ENCODE results near the gene TREM1.
"Not testable (repeated sequence)": the region's sequence is repeated elsewhere in the genome, so short reads cannot be mapped to it uniquely, and the experiment has no call there.

Gene TREM1

DNA sequence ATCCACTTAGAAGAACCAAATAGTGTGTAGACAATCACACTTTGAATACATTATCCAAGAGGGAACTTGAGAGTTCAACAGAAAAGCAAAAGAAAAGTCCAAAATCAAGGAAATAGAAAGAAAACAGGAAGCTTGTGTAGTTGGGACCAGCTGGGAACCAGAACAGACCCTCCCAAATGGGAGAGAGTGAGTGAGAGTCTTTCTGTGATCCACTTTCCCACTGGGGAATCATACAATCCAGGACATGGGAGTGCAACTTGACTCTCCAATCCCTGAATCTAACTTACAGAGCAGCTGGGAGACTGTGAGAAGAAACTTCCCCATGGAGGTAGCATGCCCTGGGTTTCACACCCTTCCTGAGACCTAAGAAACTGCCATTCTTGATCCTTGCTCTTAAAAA is 31.4 kb downstream of the TREM1 start:
- Mint-ChIP-seq H3K4me1 (peaks cover 44% of the 10 kb centered on the region), H3K27ac (peak overlapping the region; percentile 14 to 79 (median 27)), H3K9me3 (peaks cover 5% of the 10 kb centered on the region), H3K4me3 (no peak overlapping the region), H3K36me3 (ENCODE audit: low read depth) (no peaks in the 10 kb centered on the region), H3K27me3 (ENCODE audit: low read depth) (peaks cover 19% of the 10 kb centered on the region)
- no peak for TF ChIP-seq CTCF (IDR thresholded peaks at IDR 0.05; ENCODE audit: unreplicated experiment in 3 of 3)

GRCh38 chr6:41252401-41253169 is 33.9 kb downstream of the TREM1 start:
- peaks cover 26% of the 10 kb centered on the region for H3K4me1 Mint-ChIP-seq
- no peak overlapping the region for H3K4me3 Mint-ChIP-seq
- H3K27me3 Mint-ChIP-seq (ENCODE audit: low read depth) = peaks cover 17% of the 10 kb centered on the region
- H3K36me3 Mint-ChIP-seq (ENCODE audit: low read depth) = no peaks in the 10 kb centered on the region
- H3K27ac Mint-ChIP-seq = no peak overlapping the region
- H3K9me3 Mint-ChIP-seq = no peaks in the 10 kb centered on the region
- no peak for TF ChIP-seq CTCF (IDR thresholded peaks at IDR 0.05; ENCODE audit: unreplicated experiment in 3 of 3)

- Mint-ChIP-seq H3K4me3 (no peak overlapping the region), H3K27ac (no peak overlapping the region), H3K4me1 (no peaks in the 10 kb centered on the region), H3K27me3 (ENCODE audit: low read depth) (peaks cover 23% of the 10 kb centered on the region), H3K9me3 (no peaks in the 10 kb centered on the region), H3K36me3 (ENCODE audit: low read depth) (no peaks in the 10 kb centered on the region)
- no peak for TF ChIP-seq CTCF (IDR thresholded peaks at IDR 0.05; ENCODE audit: unreplicated experiment in 3 of 3)
These were observed 38.4 kb downstream of the TREM1 start for GRCh38 chr6:41247882-41248705.

DNA sequence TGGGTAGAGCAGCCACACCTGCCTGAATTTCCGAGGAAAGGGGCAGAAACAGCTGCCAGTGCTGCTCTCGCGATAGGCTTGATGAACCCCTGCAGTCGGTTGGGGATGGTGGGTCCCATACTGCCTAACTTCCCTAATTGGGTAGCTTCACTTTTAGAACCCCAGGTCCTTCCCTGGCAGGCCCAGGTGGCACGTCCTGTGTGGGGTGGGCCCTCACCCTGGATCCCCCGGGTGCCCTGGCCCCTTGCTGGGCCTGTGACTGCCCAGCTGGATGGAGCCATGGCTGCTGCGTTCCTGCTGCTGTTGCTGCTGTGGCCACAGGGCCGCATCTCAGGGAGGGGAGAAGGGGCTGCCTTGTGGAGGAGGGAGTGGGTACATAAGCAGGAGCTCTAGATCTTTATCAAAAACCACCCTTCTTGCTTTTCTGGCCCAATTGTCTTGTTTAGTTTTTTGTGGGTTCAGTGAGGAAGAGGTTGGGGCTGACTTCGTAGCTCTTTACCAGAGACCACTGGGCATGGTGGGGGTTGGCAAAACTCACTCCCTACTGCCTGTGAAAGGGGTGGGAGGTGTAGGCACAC is 39.1 kb downstream of the TREM1 start:
- Mint-ChIP-seq H3K9me3 (no peaks in the 10 kb centered on the region), H3K27me3 (ENCODE audit: low read depth) (peaks cover 25% of the 10 kb centered on the region), H3K4me3 (no peak overlapping the region), H3K27ac (no peak overlapping the region), H3K4me1 (no peaks in the 10 kb centered on the region), H3K36me3 (ENCODE audit: low read depth) (no peaks in the 10 kb centered on the region)
- TF ChIP-seq CTCF (IDR thresholded peaks at IDR 0.05; ENCODE audit: unreplicated experiment in 3 of 3) = no peak

GRCh38 chr6:41246529-41246928 is 40.0 kb downstream of the TREM1 start:
- H3K27me3 Mint-ChIP-seq (ENCODE audit: low read depth) = peaks cover 28% of the 10 kb centered on the region
- not testable (repeated sequence) for H3K4me3 Mint-ChIP-seq; H3K4me1 Mint-ChIP-seq; H3K36me3 Mint-ChIP-seq (ENCODE audit: low read depth); H3K27ac Mint-ChIP-seq; H3K9me3 Mint-ChIP-seq

GRCh38 chr6:41239467-41240159 is 46.9 kb downstream of the TREM1 start:
- peaks cover 68% of the 10 kb centered on the region for H3K27me3 Mint-ChIP-seq (ENCODE audit: low read depth)
- H3K36me3 Mint-ChIP-seq (ENCODE audit: low read depth) = no peaks in the 10 kb centered on the region
- no peaks in the 10 kb centered on the region for H3K4me1 Mint-ChIP-seq
- no peaks in the 10 kb centered on the region for H3K9me3 Mint-ChIP-seq
- H3K4me3 Mint-ChIP-seq = peak overlapping the region in 2 of 3 experiments; percentile 5 to 36
- H3K27ac Mint-ChIP-seq = no peak overlapping the region
- TF ChIP-seq CTCF (IDR thresholded peaks at IDR 0.05; ENCODE audit: unreplicated experiment in 3 of 3) = no peak
